Panc1 (cell line): Measurements from ENCODE around the gene RRP12. TPM values are rescaled to one million over a fixed set of nuclear protein-coding genes. Genes with fewer than 3 reads are reported as not detected.
A peak's percentile ranks its signal among the peaks of the same experiment; 100 is the strongest.

Experiments used
- ATAC-seq: fragments of 200-7000 bp; cut with Tn5 transposase; 2 replicates; pipeline ENCODE4 v1.9.1; 2020; ENCODE audit warnings: mild to moderate bottlenecking, moderate library complexity
- BruUV-seq: library from RNA; stranded (reverse); fragments of 400-500 nt; replicated peaks from 2 replicates; lab custom pipeline; 2021; lab: Mats Ljungman, UMichigan
- CTCF ChIA-PET: fragments of 300-600 bp; sonication (Branson Sonifier 250); formaldehyde crosslinking; loops from one replicate; lab custom pipeline; 2022; ENCODE audit warnings: antibody characterized with exemption; lab: Charles Lee
- POLR2A ChIA-PET: fragments of 300-600 bp; sonication (Branson Sonifier 250); formaldehyde crosslinking; loops from one replicate; lab custom pipeline; 2022; ENCODE audit warnings: antibody characterized with exemption; lab: Charles Lee
- DNase-seq: peaks from one replicate; pipeline ENCODE4 v3.0.0-alpha.2; 2010; ENCODE audit warnings: low read depth, low spot score
- H3K27ac ChIP-seq: 2 replicates; pipeline ENCODE4 v1.5.1; 2011; ENCODE audit warnings: mild to moderate bottlenecking, low read length, inconsistent platforms
- H3K27me3 ChIP-seq: fragments of 200-500 bp; sonication (Bioruptor generic); 2 replicates; pipeline ENCODE4 v1.6.0; 2014; ENCODE audit warnings: low read length, inconsistent platforms; ENCODE audit not compliant: control insufficient read depth, insufficient read depth
- H3K36me3 ChIP-seq: fragments of 200-500 bp; sonication (Bioruptor generic); 2 replicates; pipeline ENCODE4 v1.5.1; 2014; ENCODE audit warnings: inconsistent platforms, mild to moderate bottlenecking, low read length, moderate library complexity; ENCODE audit not compliant: control insufficient read depth, insufficient read depth
- H3K4me1 ChIP-seq: 2 replicates; pipeline ENCODE4 v1.5.1; 2011; ENCODE audit warnings: inconsistent platforms, mild to moderate bottlenecking, low read length, moderate library complexity; ENCODE audit not compliant: control insufficient read depth, insufficient read depth
- H3K4me3 ChIP-seq, 2 experiments: 2 replicates each; pipeline ENCODE4 v1.5.1; 2011 to 2012; ENCODE audit warnings: low read depth in 2 of 2, low read length in 2 of 2, mild to moderate bottlenecking in 2 of 2, inconsistent platforms in 1 of 2, moderate library complexity in 1 of 2
- H3K9me3 ChIP-seq: fragments of 200-500 bp; sonication (Bioruptor generic); 2 replicates; pipeline ENCODE4 v1.5.1; 2014; ENCODE audit warnings: low read depth, mild to moderate bottlenecking, inconsistent platforms, low read length, moderate library complexity; ENCODE audit not compliant: control insufficient read depth, insufficient read depth
- POLR2AphosphoS5 ChIP-seq: IDR thresholded peaks from 2 replicates; pipeline ENCODE4 v1.6.1; 2012; ENCODE audit warnings: mild to moderate bottlenecking, low read depth, low read length, moderate library complexity
- SIN3A ChIP-seq: IDR thresholded peaks from 2 replicates; pipeline ENCODE4 v1.6.1; 2012; ENCODE audit warnings: low read depth, mild to moderate bottlenecking, low read length, moderate library complexity, borderline replicate concordance; ENCODE audit not compliant: insufficient read depth
- TCF7L2 ChIP-seq: IDR thresholded peaks from 2 replicates; pipeline ENCODE4 v1.6.1; 2011; ENCODE audit warnings: mild to moderate bottlenecking, low read depth, low read length, inconsistent platforms
- in situ Hi-C: cut with HindIII; loops from 2 replicates; pipeline ENCODE4 v1.10.0; 2016; ENCODE audit warnings: low sequenced_read_pairs, low pct_unique_long_range_greater_than_20kb
- intact Hi-C: fragments of 100-400 bp; cut with micrococcal nuclease; formaldehyde crosslinking; loops from one replicate; pipeline ENCODE4 v1.10.0; 2022; ENCODE audit not compliant: unreplicated experiment
- total RNA-seq: library from RNA; stranded (reverse); gene quantifications from one replicate; pipeline ENCODE4 v1.2.1, GENCODE V29; 2021; ENCODE audit not compliant: unreplicated experiment
- TF ChIP-seq, protein P1 (sequence below): fragments of 450-650 bp; IDR thresholded peaks from 2 replicates; pipeline ENCODE4 v1.5.1; 2017; ENCODE audit warnings: mild to moderate bottlenecking
- TF ChIP-seq, protein P2 (sequence below), 2 experiments: IDR thresholded peaks; 2 replicates each; pipeline ENCODE4 v1.6.1; 2011 to 2012; ENCODE audit warnings: low read depth in 2 of 2, control low read depth in 1 of 2, low read length in 1 of 2, mild to moderate bottlenecking in 1 of 2, moderate library complexity in 1 of 2; ENCODE audit not compliant: insufficient read depth in 1 of 2

The RRP12 gene
- total RNA-seq, 1 experiment from 2014 or later, result 94.9 TPM

DNA sequence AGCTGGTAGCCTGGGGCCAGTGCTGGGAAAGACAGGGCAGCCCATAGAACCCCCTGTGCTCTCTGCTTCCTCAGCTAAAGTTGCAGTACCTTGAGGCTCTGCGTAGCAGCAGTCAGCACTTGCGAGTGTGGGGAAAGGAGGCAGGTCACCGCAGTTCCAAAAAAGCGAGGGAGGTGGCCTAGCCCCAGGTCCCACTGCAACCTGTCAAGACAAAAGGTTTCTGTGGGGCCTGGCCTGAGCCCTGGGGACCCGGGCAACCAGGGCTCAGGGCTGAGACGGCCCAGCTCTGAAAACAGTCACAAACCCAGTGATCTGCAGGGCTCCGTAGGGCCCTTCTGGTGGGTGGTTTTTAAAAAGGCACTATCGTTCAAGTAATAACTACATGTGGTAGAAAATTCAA is 19.5 kb downstream of the RRP12 start:
- in situ Hi-C loops (no loop called here), intact Hi-C loops (no loop called here)
- Histone ChIP-seq H3K9me3 (no peaks in the 10 kb centered on the region), H3K27me3 (no peaks in the 10 kb centered on the region), H3K27ac (no peak overlapping the region), H3K4me3 (no peak overlapping the region), H3K36me3 (peaks cover 10% of the 10 kb centered on the region; the same call in 1 of the 2 replicates), H3K4me1 (no peaks in the 10 kb centered on the region)
- TF ChIP-seq SIN3A (no peak), TCF7L2 (no peak), POLR2AphosphoS5 (no peak)
- TF ChIP-seq, protein P1, sequence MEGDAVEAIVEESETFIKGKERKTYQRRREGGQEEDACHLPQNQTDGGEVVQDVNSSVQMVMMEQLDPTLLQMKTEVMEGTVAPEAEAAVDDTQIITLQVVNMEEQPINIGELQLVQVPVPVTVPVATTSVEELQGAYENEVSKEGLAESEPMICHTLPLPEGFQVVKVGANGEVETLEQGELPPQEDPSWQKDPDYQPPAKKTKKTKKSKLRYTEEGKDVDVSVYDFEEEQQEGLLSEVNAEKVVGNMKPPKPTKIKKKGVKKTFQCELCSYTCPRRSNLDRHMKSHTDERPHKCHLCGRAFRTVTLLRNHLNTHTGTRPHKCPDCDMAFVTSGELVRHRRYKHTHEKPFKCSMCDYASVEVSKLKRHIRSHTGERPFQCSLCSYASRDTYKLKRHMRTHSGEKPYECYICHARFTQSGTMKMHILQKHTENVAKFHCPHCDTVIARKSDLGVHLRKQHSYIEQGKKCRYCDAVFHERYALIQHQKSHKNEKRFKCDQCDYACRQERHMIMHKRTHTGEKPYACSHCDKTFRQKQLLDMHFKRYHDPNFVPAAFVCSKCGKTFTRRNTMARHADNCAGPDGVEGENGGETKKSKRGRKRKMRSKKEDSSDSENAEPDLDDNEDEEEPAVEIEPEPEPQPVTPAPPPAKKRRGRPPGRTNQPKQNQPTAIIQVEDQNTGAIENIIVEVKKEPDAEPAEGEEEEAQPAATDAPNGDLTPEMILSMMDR, result no peak
- TF ChIP-seq, protein P2, sequence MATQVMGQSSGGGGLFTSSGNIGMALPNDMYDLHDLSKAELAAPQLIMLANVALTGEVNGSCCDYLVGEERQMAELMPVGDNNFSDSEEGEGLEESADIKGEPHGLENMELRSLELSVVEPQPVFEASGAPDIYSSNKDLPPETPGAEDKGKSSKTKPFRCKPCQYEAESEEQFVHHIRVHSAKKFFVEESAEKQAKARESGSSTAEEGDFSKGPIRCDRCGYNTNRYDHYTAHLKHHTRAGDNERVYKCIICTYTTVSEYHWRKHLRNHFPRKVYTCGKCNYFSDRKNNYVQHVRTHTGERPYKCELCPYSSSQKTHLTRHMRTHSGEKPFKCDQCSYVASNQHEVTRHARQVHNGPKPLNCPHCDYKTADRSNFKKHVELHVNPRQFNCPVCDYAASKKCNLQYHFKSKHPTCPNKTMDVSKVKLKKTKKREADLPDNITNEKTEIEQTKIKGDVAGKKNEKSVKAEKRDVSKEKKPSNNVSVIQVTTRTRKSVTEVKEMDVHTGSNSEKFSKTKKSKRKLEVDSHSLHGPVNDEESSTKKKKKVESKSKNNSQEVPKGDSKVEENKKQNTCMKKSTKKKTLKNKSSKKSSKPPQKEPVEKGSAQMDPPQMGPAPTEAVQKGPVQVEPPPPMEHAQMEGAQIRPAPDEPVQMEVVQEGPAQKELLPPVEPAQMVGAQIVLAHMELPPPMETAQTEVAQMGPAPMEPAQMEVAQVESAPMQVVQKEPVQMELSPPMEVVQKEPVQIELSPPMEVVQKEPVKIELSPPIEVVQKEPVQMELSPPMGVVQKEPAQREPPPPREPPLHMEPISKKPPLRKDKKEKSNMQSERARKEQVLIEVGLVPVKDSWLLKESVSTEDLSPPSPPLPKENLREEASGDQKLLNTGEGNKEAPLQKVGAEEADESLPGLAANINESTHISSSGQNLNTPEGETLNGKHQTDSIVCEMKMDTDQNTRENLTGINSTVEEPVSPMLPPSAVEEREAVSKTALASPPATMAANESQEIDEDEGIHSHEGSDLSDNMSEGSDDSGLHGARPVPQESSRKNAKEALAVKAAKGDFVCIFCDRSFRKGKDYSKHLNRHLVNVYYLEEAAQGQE (IDR thresholded peaks at IDR 0.05; ENCODE audit: insufficient read depth in 1 of 2, low read depth in 2 of 2, low read length in 1 of 2), result no peak
- no peak for DNase-seq
- BruUV-seq, result TSS peak; percentile 46
- ChIA-PET POLR2A (no interaction called here), CTCF (no interaction called here)
- ATAC-seq, result 0 out of 2 replicates have a peak, but pooled peaks have one; percentile 36

DNA sequence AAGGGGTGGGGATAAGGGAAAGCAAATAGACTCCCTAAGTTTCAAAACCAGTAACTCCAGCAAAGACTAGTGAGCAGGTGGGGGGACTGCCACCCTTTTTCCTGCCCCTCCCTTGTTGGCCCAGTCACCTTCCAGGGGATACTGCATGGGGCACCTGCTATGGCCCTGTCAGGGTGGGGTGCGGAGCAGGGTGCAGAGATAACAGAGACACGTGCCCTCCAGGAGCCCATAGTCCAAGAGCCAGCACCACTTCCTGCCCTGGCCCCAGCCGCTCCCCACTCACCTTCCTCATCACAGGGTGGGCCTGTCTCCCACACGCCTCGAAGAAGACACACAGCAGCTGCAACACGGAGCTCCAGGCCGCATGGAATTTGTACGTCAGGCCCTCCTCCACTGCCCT is 20.6 kb downstream of the RRP12 start:
- TF ChIP-seq TCF7L2, result no peak
- TF ChIP-seq, protein P2 (IDR thresholded peaks at IDR 0.05; ENCODE audit: insufficient read depth in 1 of 2, low read depth in 2 of 2, low read length in 1 of 2), result no peak
- TF ChIP-seq, protein P1, result no peak
- TF ChIP-seq SIN3A, result no peak
- no peak for TF ChIP-seq POLR2AphosphoS5
- Histone ChIP-seq H3K27me3 (no peaks in the 10 kb centered on the region), H3K4me3 (no peak overlapping the region), H3K27ac (no peak overlapping the region), H3K9me3 (no peaks in the 10 kb centered on the region), H3K4me1 (no peaks in the 10 kb centered on the region), H3K36me3 (peaks cover 7% of the 10 kb centered on the region)
- in situ Hi-C loops, result no loop called here
- ATAC-seq (no peak), DNase-seq (no peak)
- BruUV-seq, result no TSS peak
- intact Hi-C loops, result no loop called here
- CTCF ChIA-PET, result no interaction called here
- POLR2A ChIA-PET, result no interaction called here
